Measurements from ENCODE around the gene GSG1L2. TPM values are rescaled to one million over a fixed set of nuclear protein-coding genes. Genes with fewer than 3 reads are reported as not detected.
"Not testable (repeated sequence)": the region's sequence is repeated elsewhere in the genome, so short reads cannot be mapped to it uniquely, and the experiment has no call there.

Gene GSG1L2
- total RNA-seq, 1 donor from 2014 or later: not detected

DNA sequence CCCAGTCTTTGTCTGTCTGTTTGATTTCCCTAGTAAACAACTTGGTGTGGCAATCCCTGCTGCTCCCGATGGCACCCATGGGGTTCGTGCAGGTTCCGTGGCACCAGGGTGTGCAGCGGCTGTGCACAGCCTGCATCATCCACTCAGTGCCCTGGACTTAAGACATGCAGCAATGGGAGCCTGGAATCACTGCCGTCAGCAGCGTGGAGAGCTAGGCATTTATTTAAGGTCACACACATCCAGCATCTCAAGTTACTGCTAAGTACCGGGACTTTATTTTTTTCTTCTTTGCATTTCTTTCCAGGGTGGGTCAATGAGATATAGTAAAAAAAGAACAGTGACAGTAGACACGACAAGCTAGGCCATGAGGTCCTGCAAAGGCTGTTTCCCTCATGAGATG lies 33.3 kb downstream of the GSG1L2 start:
- DNase-seq (no peak), ATAC-seq (no peak)
- Histone ChIP-seq H3K36me3 (no peaks in the 10 kb centered on the region), H3K9me3 (no peaks in the 10 kb centered on the region), H3K27ac (no peak overlapping the region), H3K4me1 (no peaks in the 10 kb centered on the region), H3K4me3 (no peak overlapping the region), H3K27me3 (ENCODE audit: low read depth) (peaks cover 4% of the 10 kb centered on the region)
- TF ChIP-seq, protein P1, sequence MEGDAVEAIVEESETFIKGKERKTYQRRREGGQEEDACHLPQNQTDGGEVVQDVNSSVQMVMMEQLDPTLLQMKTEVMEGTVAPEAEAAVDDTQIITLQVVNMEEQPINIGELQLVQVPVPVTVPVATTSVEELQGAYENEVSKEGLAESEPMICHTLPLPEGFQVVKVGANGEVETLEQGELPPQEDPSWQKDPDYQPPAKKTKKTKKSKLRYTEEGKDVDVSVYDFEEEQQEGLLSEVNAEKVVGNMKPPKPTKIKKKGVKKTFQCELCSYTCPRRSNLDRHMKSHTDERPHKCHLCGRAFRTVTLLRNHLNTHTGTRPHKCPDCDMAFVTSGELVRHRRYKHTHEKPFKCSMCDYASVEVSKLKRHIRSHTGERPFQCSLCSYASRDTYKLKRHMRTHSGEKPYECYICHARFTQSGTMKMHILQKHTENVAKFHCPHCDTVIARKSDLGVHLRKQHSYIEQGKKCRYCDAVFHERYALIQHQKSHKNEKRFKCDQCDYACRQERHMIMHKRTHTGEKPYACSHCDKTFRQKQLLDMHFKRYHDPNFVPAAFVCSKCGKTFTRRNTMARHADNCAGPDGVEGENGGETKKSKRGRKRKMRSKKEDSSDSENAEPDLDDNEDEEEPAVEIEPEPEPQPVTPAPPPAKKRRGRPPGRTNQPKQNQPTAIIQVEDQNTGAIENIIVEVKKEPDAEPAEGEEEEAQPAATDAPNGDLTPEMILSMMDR (IDR thresholded peaks at IDR 0.05): no peak
- intact Hi-C loops (cut with DNase I): no loop called here

DNA sequence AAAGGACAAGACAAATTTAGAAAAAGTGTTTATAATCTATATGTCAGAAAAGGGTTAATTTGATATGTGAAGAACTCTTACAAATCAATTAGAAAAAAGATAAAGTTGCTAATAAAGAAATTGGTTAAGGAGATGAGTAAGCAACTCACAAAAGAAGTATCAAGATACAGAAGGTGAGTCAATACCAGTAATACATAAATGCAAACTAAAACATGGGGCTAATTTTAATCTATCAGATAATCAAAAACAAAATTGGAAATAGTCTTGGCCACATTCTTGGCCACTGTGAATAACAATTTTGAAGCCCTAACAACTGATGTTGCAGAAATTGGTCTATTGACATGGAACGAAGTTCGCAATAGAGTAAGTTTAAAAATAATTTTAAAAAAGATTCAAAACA lies 37.3 kb downstream of the GSG1L2 start:
- Histone ChIP-seq H3K27me3 (ENCODE audit: low read depth) (peaks cover 4% of the 10 kb centered on the region), H3K4me3 (no peak overlapping the region), H3K27ac (no peak overlapping the region), H3K36me3 (no peaks in the 10 kb centered on the region), H3K9me3 (no peaks in the 10 kb centered on the region), H3K4me1 (no peaks in the 10 kb centered on the region)
- intact Hi-C loops (cut with DNase I): no loop called here
- no peak for DNase-seq
- ATAC-seq: no peak
- TF ChIP-seq, protein P1 (IDR thresholded peaks at IDR 0.05): no peak

DNA sequence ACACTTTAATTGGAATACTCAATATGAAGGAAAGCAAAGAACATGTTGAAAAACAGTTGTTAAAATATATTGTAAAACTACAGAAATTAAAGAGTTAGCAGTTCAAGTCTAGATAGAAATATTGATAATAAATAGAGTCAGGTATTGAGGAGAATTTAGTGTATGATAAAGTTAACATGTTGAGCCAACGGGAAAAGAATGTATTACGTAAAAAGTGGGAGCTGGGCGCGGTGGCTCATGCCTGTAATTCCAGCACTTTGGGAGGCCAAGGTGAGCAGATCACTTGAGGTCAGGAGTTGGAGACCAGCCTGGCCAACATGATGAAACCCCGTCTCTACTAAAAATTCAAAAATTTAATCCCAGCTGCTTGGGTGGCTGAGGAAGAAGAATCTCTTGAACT lies 38.4 kb downstream of the GSG1L2 start:
- H3K27me3 ChIP-seq (ENCODE audit: low read depth); H3K9me3 ChIP-seq; ATAC-seq; H3K4me3 ChIP-seq; intact Hi-C loops (cut with DNase I); H3K36me3 ChIP-seq; H3K4me1 ChIP-seq; H3K27ac ChIP-seq; DNase-seq: not testable (repeated sequence)

DNA sequence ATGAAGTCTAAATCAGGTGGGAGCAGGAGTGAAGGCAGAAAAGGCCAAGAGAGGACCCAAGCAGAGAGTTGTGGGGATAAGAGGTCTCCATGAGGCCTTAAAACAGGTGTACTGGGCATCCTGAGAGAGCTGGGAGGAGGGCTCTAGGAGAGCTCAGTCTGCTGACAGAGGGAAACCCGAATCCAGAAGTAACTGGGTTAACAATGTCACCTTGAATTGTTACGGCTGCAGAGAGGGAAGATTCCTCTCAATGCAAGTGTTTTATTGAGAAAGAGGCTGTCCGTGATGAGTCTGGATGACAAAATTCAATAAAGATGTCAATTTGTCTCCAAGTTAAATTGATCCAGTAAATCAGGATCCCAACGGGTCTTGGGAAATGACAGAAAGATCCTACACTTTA lies 38.8 kb downstream of the GSG1L2 start:
- TF ChIP-seq, protein P1 (IDR thresholded peaks at IDR 0.05): no peak
- Histone ChIP-seq H3K36me3 (no peaks in the 10 kb centered on the region), H3K4me1 (no peaks in the 10 kb centered on the region), H3K27ac (no peak overlapping the region), H3K9me3 (no peaks in the 10 kb centered on the region), H3K27me3 (ENCODE audit: low read depth) (peaks cover under 1% of the 10 kb centered on the region), H3K4me3 (no peak overlapping the region)
- intact Hi-C loops (cut with DNase I): no loop called here
- DNase-seq: no peak
- ATAC-seq: no peak

DNA sequence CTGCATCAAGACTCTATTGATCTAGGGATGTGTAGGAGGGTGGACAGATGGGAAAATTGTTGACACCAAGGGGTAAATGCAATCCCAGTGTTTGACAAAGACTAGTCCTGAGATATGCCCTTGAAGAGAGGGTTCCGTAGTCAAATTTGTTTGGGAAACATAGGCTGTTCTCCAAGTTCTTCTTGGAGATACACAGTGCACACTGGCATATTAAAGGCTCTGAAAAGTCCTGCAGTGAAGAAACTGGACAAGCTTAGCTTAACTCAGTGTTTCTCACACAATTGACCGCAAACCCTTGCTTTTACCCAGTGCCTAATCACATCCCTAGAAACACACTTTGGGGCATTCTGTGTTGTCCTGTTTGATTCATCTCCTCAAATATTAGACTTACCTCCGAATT lies 41.3 kb downstream of the GSG1L2 start:
- H3K27me3 ChIP-seq (ENCODE audit: low read depth): no peaks in the 10 kb centered on the region
- TF ChIP-seq, protein P1 (IDR thresholded peaks at IDR 0.05): no peak
- intact Hi-C loops (cut with DNase I): no loop called here
- H3K4me3 ChIP-seq: no peak overlapping the region
- no peaks in the 10 kb centered on the region for H3K4me1 ChIP-seq
- DNase-seq: no peak
- no peak for ATAC-seq
- H3K9me3 ChIP-seq: no peaks in the 10 kb centered on the region
- H3K36me3 ChIP-seq: no peaks in the 10 kb centered on the region
- H3K27ac ChIP-seq: no peak overlapping the region

DNA sequence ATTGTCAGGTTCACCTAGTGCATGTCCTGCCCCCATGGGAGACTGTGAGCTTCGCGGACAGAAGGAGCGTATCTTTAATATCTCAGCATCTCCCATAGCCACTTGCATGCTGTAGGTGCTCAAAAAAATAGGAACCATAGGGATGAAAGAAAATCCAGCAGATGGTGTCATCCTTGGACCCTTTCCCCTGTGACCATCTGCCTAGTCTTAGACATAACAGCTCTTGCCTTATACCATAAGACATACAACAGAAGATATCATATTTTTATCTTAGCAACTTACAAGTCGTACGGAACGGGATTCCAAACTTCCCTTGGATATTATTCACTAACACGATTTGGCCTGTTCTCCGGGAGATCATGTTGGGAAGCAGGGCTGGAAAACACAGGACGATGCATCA lies 45.0 kb downstream of the GSG1L2 start:
- Histone ChIP-seq H3K4me1 (no peaks in the 10 kb centered on the region), H3K9me3 (no peaks in the 10 kb centered on the region), H3K36me3 (no peaks in the 10 kb centered on the region), H3K4me3 (no peak overlapping the region), H3K27ac (no peak overlapping the region), H3K27me3 (ENCODE audit: low read depth) (no peaks in the 10 kb centered on the region)
- TF ChIP-seq, protein P1 (IDR thresholded peaks at IDR 0.05): no peak
- ATAC-seq (no peak), DNase-seq (no peak)
- intact Hi-C loops (cut with DNase I): no loop called here
